Activated CD4-positive, alpha-beta memory T cell treated with anti-CD3 and anti-CD28 coated beads, Interleukin-2, amount 10 ng/mL, durations not matched to agents 7 days and 5 days (primary cell): Measurements from ENCODE around the gene RPL27A. TPM values are rescaled to one million over a fixed set of nuclear protein-coding genes. Genes with fewer than 3 reads are reported as not detected.

ENCODE experiments used
- CTCF ChIA-PET: fragments of 350-600 bp; sonication (Branson Sonifier 250); formaldehyde crosslinking; loops from one replicate; lab custom pipeline; 2021; ENCODE audit warnings: antibody characterized with exemption, inconsistent platforms; lab: Charles Lee
- POLR2A ChIA-PET: fragments of 350-600 bp; sonication (Branson Sonifier 250); formaldehyde crosslinking; loops from one replicate; lab custom pipeline; 2021; ENCODE audit warnings: antibody characterized with exemption; lab: Charles Lee
- DNase-seq: peaks from one replicate; pipeline ENCODE4 v3.0.0-alpha.2; 2020
- H3K27ac Mint-ChIP-seq: one replicate; pipeline ENCODE4 v1.8.0; 2021; ENCODE audit warnings: mild to moderate bottlenecking, mixed read lengths
- H3K27me3 Mint-ChIP-seq: one replicate; pipeline ENCODE4 v1.8.0; 2021; ENCODE audit warnings: mixed read lengths
- H3K36me3 Mint-ChIP-seq: one replicate; pipeline ENCODE4 v1.8.0; 2021; ENCODE audit warnings: low read depth, mixed read lengths
- H3K4me1 Mint-ChIP-seq: one replicate; pipeline ENCODE4 v1.8.0; 2021; ENCODE audit warnings: mixed read lengths
- H3K4me3 Mint-ChIP-seq: one replicate; pipeline ENCODE4 v1.8.0; 2021; ENCODE audit warnings: mild to moderate bottlenecking, mixed read lengths
- H3K9me3 Mint-ChIP-seq: one replicate; pipeline ENCODE4 v1.8.0; 2021; ENCODE audit warnings: mixed read lengths
- total RNA-seq, 2 experiments: library from RNA; stranded (reverse); gene quantifications; one replicate each; pipeline ENCODE4 v1.2.3, GENCODE V29; 2021

The RPL27A gene
- total RNA-seq, 2 experiments from 2014 or later, result 817 to 856 TPM

DNA sequence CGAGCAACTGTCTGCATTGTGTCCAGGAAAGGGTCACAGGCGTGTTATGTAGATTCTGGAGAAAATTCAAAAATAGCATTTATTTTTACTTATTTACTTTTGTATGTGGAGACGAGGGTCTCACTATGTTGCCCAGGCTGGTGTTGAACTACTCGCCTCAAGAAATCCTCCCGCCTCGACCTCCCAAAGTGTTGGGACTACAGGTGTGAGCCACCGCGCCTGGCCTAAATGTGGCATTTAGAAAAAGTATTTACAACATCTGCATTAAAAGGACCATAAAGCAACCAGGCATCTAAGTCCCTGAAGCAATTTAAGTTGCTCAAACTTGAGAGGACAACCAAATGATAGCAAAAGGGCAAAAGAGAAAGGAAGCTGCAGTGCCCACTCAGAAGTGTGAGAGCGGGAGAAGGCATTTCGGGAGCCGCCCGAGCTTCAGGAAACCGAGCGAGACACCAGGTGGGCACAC is 722 bp upstream of the RPL27A start:
- H3K27me3 Mint-ChIP-seq, result no peaks in the 10 kb centered on the region
- H3K27ac Mint-ChIP-seq, result peak overlapping the region; percentile 94
- no peak for DNase-seq
- H3K4me1 Mint-ChIP-seq, result peaks cover 45% of the 10 kb centered on the region
- CTCF ChIA-PET, result interaction anchor here (1.2 kb wide), 1 partner anchor 278 kb away, joined by 5 read pairs; no protein-coding TSS in a partner anchor
- H3K9me3 Mint-ChIP-seq, result no peaks in the 10 kb centered on the region
- POLR2A ChIA-PET, result interaction anchor here (0.8 to 3.6 kb wide), 29 partner anchors 9 to 1622 kb away, joined by 3 to 55 read pairs (median 6); partner anchors contain the start of genes AKIP1, IPO7, STK33 and TMEM41B
- peaks cover 65% of the 10 kb centered on the region for H3K36me3 Mint-ChIP-seq
- peak overlapping the region; percentile 90 for H3K4me3 Mint-ChIP-seq

DNA sequence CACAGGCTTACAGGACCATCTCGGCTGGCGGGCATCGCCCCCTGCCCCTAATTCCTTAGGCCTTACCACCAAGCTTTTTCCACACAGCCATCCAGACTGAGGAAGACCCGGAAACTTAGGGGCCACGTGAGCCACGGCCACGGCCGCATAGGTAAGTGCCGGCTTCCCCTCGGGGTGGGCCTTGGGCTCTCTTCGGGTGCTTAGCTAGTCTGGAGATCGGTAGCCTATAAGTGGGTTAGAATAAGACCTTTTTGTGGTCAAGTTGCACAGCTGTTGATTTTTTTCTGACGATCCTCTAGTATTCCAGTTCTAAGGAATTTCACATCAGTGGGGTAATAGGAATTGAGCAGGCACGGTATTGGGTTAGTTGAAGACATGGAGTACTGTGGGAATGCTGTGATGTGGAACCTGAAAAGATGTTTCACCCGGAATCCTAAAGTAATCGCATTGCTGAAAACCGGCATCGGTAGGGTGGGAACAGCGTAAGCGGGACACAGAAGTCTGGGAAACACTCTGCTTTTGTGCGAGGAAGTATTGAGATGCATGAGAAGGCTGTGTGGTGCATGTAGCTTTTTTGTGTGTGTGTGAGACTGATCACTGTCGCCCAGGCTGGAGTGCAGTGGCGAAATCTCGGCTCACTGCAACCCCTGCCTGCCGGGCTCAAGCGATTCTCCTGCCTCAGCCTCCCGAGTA is 669 bp downstream of the RPL27A start:
- Mint-ChIP-seq H3K9me3 (no peaks in the 10 kb centered on the region), H3K4me3 (peak overlapping the region; percentile 90), H3K4me1 (peaks cover 58% of the 10 kb centered on the region), H3K36me3 (peaks cover 75% of the 10 kb centered on the region), H3K27ac (peak overlapping the region; percentile 94), H3K27me3 (no peaks in the 10 kb centered on the region)
- DNase-seq, result no peak
- POLR2A ChIA-PET, result interaction anchor here (0.6 to 3.6 kb wide), 30 partner anchors 8 to 1776 kb away, joined by 3 to 55 read pairs (median 5); partner anchors contain the start of genes AKIP1, IPO7, TMEM9B and WEE1
- CTCF ChIA-PET, result interaction anchor here (1.3 kb wide), 1 partner anchor 232 kb away, joined by 3 read pairs; no protein-coding TSS in a partner anchor

DNA sequence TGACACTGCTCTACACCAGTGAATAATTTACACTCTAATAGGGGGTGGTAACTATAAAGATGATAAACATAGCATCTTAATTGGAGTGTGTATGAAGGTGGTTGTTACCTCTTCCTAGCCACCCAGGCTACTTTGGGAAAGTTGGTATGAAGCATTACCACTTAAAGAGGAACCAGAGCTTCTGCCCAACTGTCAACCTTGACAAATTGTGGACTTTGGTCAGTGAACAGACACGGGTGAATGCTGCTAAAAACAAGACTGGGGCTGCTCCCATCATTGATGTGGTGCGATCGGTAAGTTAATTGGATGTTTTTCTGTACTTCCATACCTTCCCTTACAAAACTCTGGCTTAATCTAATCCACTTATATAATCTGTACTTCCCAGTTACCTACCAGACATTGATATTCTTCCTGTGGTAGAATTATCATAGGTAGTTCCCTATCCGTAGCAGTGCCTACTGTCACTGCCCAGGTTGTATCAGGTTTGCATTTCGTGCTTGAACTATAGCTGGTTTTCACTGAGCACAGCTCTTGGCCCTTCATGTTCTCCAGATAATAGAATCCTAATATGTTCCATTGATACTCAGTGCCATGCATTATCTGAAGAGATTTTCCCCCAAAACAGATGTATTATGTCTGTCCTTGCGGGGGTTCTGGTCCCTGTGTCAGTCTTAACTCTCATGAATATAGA is 2.2 kb downstream of the RPL27A start:
- H3K27me3 Mint-ChIP-seq, result no peaks in the 10 kb centered on the region
- no peak for DNase-seq
- H3K36me3 Mint-ChIP-seq, result peaks cover 80% of the 10 kb centered on the region
- ChIA-PET CTCF (no interaction called here), POLR2A (interaction anchor here (1.1 to 3.6 kb wide), 5 partner anchors 13 to 890 kb away, joined by 3 to 39 read pairs (median 18); partner anchors contain the start of genes TMEM9B, WEE1 and ZNF143)
- H3K9me3 Mint-ChIP-seq, result no peaks in the 10 kb centered on the region
- H3K4me3 Mint-ChIP-seq, result peak overlapping the region; percentile 90
- H3K27ac Mint-ChIP-seq, result peak overlapping the region; percentile 94
- peaks cover 71% of the 10 kb centered on the region for H3K4me1 Mint-ChIP-seq

DNA sequence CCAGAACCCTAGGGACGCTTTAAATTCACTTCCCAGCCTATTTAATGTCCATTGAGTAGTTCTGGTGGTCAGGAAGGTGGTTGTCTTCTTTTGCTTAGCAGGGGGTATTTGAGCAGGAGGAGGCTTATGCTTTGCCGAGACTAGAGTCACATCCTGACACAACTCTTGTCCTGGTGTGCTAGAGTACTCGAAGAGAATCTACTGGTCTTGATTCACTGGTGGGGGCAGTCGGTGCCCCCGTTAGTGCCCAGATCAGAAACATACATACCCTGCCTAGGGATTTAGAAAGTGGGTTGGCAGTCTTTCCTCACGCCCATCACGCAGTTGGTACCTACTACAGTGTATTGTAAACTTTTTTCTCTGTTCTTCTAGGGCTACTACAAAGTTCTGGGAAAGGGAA is 2.7 kb downstream of the RPL27A start:
- DNase-seq, result no peak
- Mint-ChIP-seq H3K4me3 (peak overlapping the region; percentile 90), H3K4me1 (peaks cover 71% of the 10 kb centered on the region), H3K9me3 (no peaks in the 10 kb centered on the region), H3K27ac (peak overlapping the region; percentile 94), H3K36me3 (peaks cover 79% of the 10 kb centered on the region), H3K27me3 (no peaks in the 10 kb centered on the region)
- POLR2A ChIA-PET, result no interaction called here
- CTCF ChIA-PET, result no interaction called here

DNA sequence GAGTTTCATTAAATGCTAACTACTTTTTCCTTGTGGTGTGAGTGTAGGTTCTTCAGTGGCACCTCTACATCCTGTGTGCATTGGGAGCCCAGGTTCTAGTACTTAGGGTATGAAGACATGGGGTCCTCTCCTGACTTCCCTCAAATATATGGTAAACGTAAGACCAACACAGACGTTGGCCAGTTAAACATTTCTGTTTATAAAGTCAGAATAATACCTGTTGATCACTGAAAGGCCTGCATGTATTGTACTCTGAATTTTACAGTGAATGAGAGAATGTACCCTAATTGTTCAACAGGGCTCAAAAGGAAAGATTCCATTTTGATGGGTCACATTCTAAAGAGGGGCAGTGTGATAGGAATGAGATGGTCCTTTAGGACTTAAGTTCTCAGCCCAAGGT is 3.2 kb downstream of the RPL27A start:
- Mint-ChIP-seq H3K4me1 (peaks cover 70% of the 10 kb centered on the region), H3K27me3 (no peaks in the 10 kb centered on the region), H3K27ac (peak overlapping the region; percentile 94), H3K9me3 (no peaks in the 10 kb centered on the region), H3K4me3 (no peak overlapping the region), H3K36me3 (peaks cover 74% of the 10 kb centered on the region)
- DNase-seq, result no peak
- CTCF ChIA-PET, result no interaction called here
- POLR2A ChIA-PET, result no interaction called here

DNA sequence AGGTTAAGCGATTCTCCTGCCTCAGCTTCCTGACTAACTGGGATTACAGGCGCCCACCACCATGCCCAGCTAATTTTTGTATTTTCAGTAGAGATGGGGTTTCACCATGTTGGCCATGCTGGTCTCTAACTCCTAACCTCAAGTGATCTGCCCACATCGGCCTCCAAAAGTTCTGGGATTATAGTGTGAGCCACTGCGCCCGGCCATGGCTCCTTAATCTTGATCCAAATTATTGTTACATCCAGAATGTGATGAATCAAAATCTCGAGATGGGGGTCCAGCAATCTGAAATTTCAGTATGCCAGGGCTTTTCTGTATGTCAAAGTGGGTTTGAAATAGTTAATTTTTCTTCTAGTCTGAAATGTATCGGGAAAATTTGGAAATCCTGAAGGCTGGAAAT is 3.7 kb downstream of the RPL27A start:
- H3K36me3 Mint-ChIP-seq, result peaks cover 72% of the 10 kb centered on the region
- ChIA-PET CTCF (no interaction called here), POLR2A (interaction anchor here (0.6 to 1.0 kb wide), 2 partner anchors 14 to 278 kb away, joined by 3 to 4 read pairs; partner anchors contain the start of gene TMEM9B)
- H3K4me1 Mint-ChIP-seq, result peaks cover 69% of the 10 kb centered on the region
- no peaks in the 10 kb centered on the region for H3K9me3 Mint-ChIP-seq
- H3K27ac Mint-ChIP-seq, result no peak overlapping the region
- no peaks in the 10 kb centered on the region for H3K27me3 Mint-ChIP-seq
- H3K4me3 Mint-ChIP-seq, result no peak overlapping the region
- DNase-seq, result no peak

DNA sequence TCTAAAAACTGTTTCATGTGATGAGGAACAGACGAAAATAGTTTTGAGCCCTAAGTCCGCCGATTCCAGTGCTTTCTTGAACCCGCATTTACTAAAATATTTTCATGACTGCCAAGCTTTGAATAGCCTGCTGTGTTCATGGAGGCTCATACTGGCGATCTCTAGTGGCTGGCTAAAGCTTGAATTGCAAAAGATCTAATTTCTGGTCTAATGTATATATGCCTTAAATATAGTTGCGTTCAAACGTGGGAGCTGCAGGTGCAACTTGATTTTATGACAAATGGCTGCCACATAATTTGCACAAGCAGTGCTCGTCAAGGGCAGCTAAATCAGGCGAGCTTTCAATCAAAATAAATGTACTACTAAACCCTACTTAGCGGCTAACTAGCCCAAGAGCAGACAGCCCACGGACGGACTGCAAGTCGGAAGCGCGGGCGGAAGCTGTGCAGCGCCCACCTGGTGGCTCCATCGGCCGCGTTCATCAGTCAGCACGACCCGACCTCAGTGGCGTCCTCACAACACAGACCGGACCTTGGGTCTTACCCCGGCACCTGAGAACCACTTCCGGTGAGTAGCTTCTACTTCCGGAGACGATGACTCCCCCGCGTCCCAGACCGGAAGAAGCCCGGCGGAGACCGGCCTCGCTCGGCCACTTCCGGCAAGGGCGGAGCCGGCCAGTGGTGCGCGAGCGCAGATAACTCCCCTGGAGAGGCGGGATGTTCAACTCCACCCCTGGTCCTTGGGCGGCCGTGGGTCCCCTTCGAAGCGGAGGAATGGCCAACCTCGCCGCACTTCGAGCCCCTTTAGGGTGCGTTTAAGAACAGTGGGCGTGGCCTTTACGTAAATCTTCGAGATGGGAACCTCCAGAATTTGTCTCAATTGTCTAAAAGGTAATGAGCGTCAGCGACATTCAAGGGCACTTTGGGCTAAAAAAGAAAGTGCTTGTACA is 6.1 kb downstream of the RPL27A start:
- peak; percentile 91 for DNase-seq
- Mint-ChIP-seq H3K4me3 (peak overlapping the region; percentile 96), H3K27ac (peak overlapping the region; percentile 94), H3K4me1 (peaks cover 70% of the 10 kb centered on the region), H3K27me3 (no peaks in the 10 kb centered on the region), H3K9me3 (no peaks in the 10 kb centered on the region), H3K36me3 (peaks cover 61% of the 10 kb centered on the region)
- POLR2A ChIA-PET, result interaction anchor here (0.6 to 2.8 kb wide), 14 partner anchors 8 to 981 kb away, joined by 3 to 15 read pairs (median 4); partner anchors contain the start of genes AKIP1, WEE1 and ZNF143
- CTCF ChIA-PET, result interaction anchor here (0.8 to 1.6 kb wide), 5 partner anchors 125 to 702 kb away, joined by 3 to 6 read pairs (median 4); partner anchors contain the start of genes EIF3F and TMEM9B

DNA sequence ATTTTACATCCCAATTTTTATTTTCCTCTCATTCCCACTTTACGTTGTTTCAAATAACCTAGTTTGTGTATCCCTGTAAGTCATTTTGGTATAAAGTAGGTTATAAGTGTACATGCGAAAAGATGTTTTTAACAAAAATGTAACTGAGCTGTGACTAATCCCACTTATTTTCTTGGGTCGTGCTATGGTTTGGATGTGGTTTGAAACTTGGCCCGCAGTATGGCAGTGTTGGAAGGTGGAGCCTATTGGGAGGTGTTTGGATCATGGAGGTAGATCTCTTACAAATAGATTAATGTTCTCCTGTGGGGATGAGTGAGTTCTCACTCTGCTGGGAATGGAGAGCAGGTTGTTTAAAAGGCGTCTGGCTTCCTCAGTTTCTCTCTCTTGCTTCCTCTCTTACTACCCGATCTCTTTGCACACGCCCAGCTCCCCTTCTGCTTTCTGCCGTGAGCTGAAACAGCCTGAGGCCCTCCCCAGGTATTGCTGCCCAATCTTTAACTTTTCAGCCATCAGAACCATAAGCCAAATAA is 7.2 kb downstream of the RPL27A start:
- no peaks in the 10 kb centered on the region for H3K9me3 Mint-ChIP-seq
- peaks cover 68% of the 10 kb centered on the region for H3K4me1 Mint-ChIP-seq
- CTCF ChIA-PET, result interaction anchor here (1.4 to 1.6 kb wide), 2 partner anchors 274 to 448 kb away, joined by 4 to 6 read pairs; partner anchors contain the start of gene TMEM9B
- DNase-seq, result no peak
- H3K4me3 Mint-ChIP-seq, result peak overlapping the region; percentile 96
- H3K36me3 Mint-ChIP-seq, result peaks cover 53% of the 10 kb centered on the region
- POLR2A ChIA-PET, result interaction anchor here (0.6 to 2.8 kb wide), 6 partner anchors 7 to 1264 kb away, joined by 3 to 17 read pairs (median 8); partner anchors contain the start of genes AKIP1, RPL27A and TRIM66
- peak overlapping the region; percentile 94 for H3K27ac Mint-ChIP-seq
- H3K27me3 Mint-ChIP-seq, result no peaks in the 10 kb centered on the region

DNA sequence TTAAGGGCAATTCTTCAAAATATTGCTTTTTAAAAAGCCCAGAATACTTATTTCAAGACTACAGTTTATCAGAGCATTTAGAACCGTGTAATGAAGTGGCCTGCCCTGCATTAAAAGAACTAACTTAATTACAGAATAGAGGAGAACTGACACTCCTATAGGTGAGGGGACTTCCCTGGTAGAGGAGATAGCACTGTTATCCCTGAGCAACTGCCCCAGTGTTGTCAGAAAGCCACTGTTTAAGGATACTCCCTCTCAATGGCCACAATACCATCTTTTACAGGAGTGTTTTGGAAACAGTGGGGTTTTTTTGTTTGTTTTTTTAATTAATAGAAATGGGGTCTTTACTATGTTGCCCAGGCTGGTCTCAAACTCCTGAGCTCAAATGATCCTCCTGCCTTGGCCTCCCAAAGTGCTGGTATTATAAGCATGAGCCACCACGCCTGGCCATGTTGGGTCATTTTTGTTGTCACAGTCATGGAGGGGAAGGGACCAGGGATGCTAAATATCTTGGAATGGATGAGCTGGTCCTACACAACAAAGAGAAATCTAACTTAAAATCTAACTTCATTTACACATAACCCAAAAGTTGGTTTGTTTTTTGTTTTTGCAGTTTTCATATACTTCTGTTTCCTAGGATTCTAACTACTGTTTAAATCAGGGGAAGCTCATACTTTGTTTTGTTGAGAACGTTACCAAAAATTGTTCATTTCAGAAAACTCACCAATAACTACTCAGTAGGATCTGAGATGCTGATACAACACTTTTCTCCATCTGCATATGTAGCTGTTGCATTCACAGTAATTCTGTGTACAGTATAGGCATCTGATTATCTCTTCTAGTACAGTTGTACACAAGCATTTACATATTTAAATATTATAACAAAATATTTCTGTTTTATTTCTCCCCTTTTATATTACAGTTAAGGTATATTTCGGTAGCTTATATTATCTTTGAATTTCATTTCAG is 8.1 kb downstream of the RPL27A start:
- CTCF ChIA-PET, result no interaction called here
- Mint-ChIP-seq H3K4me3 (peak overlapping the region; percentile 96), H3K9me3 (no peaks in the 10 kb centered on the region), H3K27ac (no peak overlapping the region), H3K27me3 (no peaks in the 10 kb centered on the region), H3K4me1 (peaks cover 61% of the 10 kb centered on the region), H3K36me3 (peaks cover 49% of the 10 kb centered on the region)
- POLR2A ChIA-PET, result interaction anchor here (1.1 to 2.8 kb wide), 3 partner anchors 8 to 220 kb away, joined by 4 to 17 read pairs (median 15); partner anchors contain the start of genes AKIP1, RPL27A and TRIM66
- no peak for DNase-seq

DNA sequence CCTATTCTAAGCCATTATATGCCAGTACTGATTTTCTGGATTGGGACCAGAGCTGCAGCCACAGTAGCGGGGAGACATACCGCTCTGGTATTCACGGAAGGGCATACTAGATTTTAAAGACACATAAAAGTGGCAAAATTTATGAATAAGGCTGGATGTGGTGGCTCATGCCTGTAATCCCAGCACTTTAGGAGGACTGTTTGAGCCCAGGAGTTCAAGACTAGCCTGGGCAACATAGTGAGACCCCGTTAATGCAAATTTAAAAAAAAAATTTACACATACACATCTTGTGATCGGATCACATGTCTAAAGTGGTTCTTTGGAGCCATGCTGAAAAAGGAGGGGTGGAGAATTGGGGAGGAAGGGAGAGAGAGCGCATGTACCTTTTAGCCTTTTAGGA is 9.0 kb downstream of the RPL27A start:
- DNase-seq, result no peak
- POLR2A ChIA-PET, result interaction anchor here (1.9 kb wide), 1 partner anchor 9 kb away, joined by 17 read pairs; the partner anchor contains the start of genes RPL27A and TRIM66
- no peaks in the 10 kb centered on the region for H3K9me3 Mint-ChIP-seq
- CTCF ChIA-PET, result no interaction called here
- H3K4me3 Mint-ChIP-seq, result no peak overlapping the region
- peaks cover 56% of the 10 kb centered on the region for H3K4me1 Mint-ChIP-seq
- no peak overlapping the region for H3K27ac Mint-ChIP-seq
- no peaks in the 10 kb centered on the region for H3K27me3 Mint-ChIP-seq
- H3K36me3 Mint-ChIP-seq, result peaks cover 46% of the 10 kb centered on the region

DNA sequence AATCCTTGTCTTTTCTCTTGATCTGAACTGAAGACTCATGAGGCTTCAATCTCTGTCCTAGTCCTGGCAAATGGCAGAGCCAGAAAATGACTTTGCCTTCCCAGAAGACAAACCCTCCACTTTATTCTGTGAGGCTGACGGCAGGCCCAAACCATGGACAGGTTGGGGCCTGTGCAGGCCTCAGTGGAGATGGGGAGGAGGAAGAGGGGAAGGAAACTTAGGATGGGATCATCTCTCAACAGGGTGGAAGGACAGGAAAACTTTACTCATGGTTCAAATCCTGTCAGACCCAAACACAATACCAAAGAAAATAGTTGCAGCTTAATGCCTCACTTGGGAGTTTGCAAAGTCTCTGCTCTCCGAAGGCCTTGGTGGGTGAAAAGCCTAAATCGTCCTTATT is 9.8 kb downstream of the RPL27A start:
- ChIA-PET POLR2A (interaction anchor here (3.2 kb wide), 1 partner anchor 10 kb away, joined by 12 read pairs; the partner anchor contains the start of genes RPL27A and TRIM66), CTCF (no interaction called here)
- no peak overlapping the region for H3K27ac Mint-ChIP-seq

More for the DNA sequence above, 9.8 kb downstream of the RPL27A start:
- Mint-ChIP-seq H3K4me1 (peaks cover 49% of the 10 kb centered on the region), H3K9me3 (no peaks in the 10 kb centered on the region), H3K27me3 (no peaks in the 10 kb centered on the region), H3K36me3 (peaks cover 39% of the 10 kb centered on the region), H3K4me3 (no peak overlapping the region)
- no peak for DNase-seq
